HCT116 (cell line): ENCODE data around the gene CRISPLD2.

ENCODE experiments used
- CTCF ChIP-seq, 3 experiments: fragments of 200-600 bp in 1 of 3; sonication (generic) in 1 of 3; IDR thresholded peaks in 2 of 3; conservative IDR thresholded peaks in 1 of 3; 2 replicates each; pipeline ENCODE4 v1.5.1; 2012 to 2017; ENCODE audit warnings: low read depth in 2 of 3, low read length in 2 of 3, antibody characterized with exemption in 1 of 3, borderline replicate concordance in 1 of 3, control low read depth in 1 of 3, mild to moderate bottlenecking in 1 of 3, mixed read lengths in 1 of 3, mixed run types in 1 of 3, moderate library complexity in 1 of 3; ENCODE audit not compliant: insufficient read depth in 1 of 3
- EZH2 ChIP-seq: fragments of 200-600 bp; sonication (generic); IDR thresholded peaks from 2 replicates; pipeline ENCODE4 v1.6.1; 2017; ENCODE audit warnings: antibody characterized with exemption, mixed run types
- MAX ChIP-seq: IDR thresholded peaks from 2 replicates; pipeline ENCODE4 v1.6.1; 2012
- POLR2A ChIP-seq: IDR thresholded peaks from 2 replicates; pipeline ENCODE4 v1.7.0; 2011; ENCODE audit warnings: borderline replicate concordance; ENCODE audit not compliant: insufficient read depth, insufficient read length; ENCODE audit errors: extremely low read depth
- RAD21 ChIP-seq: IDR thresholded peaks from 2 replicates; pipeline ENCODE4 v1.6.1; 2012; ENCODE audit warnings: low read depth, mild to moderate bottlenecking
- ZBTB33 ChIP-seq: IDR thresholded peaks from 2 replicates; pipeline ENCODE4 v1.6.1; 2011; ENCODE audit warnings: mild to moderate bottlenecking, low read length, moderate library complexity; ENCODE audit not compliant: insufficient replicate concordance; ENCODE audit errors: extremely low read depth

- TF ChIP-seq POLR2A (no peak), ZBTB33 (no peak), RAD21 (no peak), CTCF (IDR thresholded peaks at IDR 0.05 in 2 of 3, conservative IDR thresholded peaks at IDR 0.05 in 1 of 3; ENCODE audit: borderline replicate concordance in 1 of 3, insufficient read depth in 1 of 3, low read depth in 2 of 3, low read length in 2 of 3) (no peak), EZH2 (no peak), MAX (no peak)
Measured at GRCh38 chr16:84884596-84885341, 65.0 kb downstream of the CRISPLD2 start.
